GM23338 (cell line): ENCODE measurements around the gene PATE2. TPM values are rescaled to one million over a fixed set of nuclear protein-coding genes. Genes with fewer than 3 reads are reported as not detected.

Experiments used
- ATAC-seq: fragments of 200-7000 bp; cut with Tn5 transposase; 3 replicates; pipeline ENCODE4 v1.9.1; 2020
- DNase-seq: peaks from one replicate; pipeline ENCODE4 v3.0.0-alpha.2; 2015; ENCODE audit warnings: low spot score
- H2AFZ ChIP-seq: fragments of 200-600 bp; sonication (generic); 2 replicates; pipeline ENCODE4 v1.8.0; 2016; ENCODE audit warnings: antibody characterized with exemption, mild to moderate bottlenecking, moderate library complexity
- H3F3A ChIP-seq: fragments of 200-600 bp; sonication (generic); replicated peaks from 2 replicates; pipeline ENCODE4 v1.8.0; 2017; ENCODE audit warnings: antibody characterized with exemption, mixed run types, low read depth
- H3K27ac ChIP-seq: fragments of 200-600 bp; sonication (generic); 2 replicates; pipeline ENCODE4 v1.6.1; 2016; ENCODE audit warnings: low read depth
- H3K27me3 ChIP-seq: fragments of 200-600 bp; sonication (generic); 2 replicates; pipeline ENCODE4 v1.8.0; 2016; ENCODE audit warnings: mild to moderate bottlenecking, mixed run types, moderate library complexity; ENCODE audit not compliant: insufficient read depth
- H3K36me3 ChIP-seq: fragments of 200-600 bp; sonication (generic); 2 replicates; pipeline ENCODE4 v1.8.0; 2016; ENCODE audit warnings: mild to moderate bottlenecking; ENCODE audit not compliant: insufficient read depth
- H3K4me1 ChIP-seq: fragments of 200-600 bp; sonication (generic); 2 replicates; pipeline ENCODE4 v1.8.0; 2016; ENCODE audit warnings: mild to moderate bottlenecking, moderate library complexity; ENCODE audit not compliant: insufficient read depth
- H3K4me2 ChIP-seq: fragments of 200-600 bp; sonication (generic); 2 replicates; pipeline ENCODE4 v1.7.1; 2017; ENCODE audit warnings: mixed run types
- H3K4me3 ChIP-seq: fragments of 200-600 bp; sonication (generic); 2 replicates; pipeline ENCODE4 v1.6.1; 2016; ENCODE audit warnings: mixed run types
- H3K79me2 ChIP-seq: fragments of 200-600 bp; sonication (generic); replicated peaks from 2 replicates; pipeline ENCODE4 v1.8.0; 2017; ENCODE audit warnings: mild to moderate bottlenecking; ENCODE audit not compliant: insufficient read depth
- H3K9me2 ChIP-seq: fragments of 200-600 bp; sonication (generic); 2 replicates; pipeline ENCODE4 v1.8.0; 2017; ENCODE audit not compliant: insufficient read depth
- H4K20me1 ChIP-seq: fragments of 200-600 bp; sonication (generic); replicated peaks from 2 replicates; pipeline ENCODE4 v1.8.0; 2017; ENCODE audit warnings: mild to moderate bottlenecking; ENCODE audit not compliant: insufficient read depth
- H3K27ac Mint-ChIP-seq: 2 replicates; pipeline ENCODE4 v1.8.0; 2020; ENCODE audit warnings: inconsistent platforms, mild to moderate bottlenecking, moderate library complexity, mixed read lengths
- H3K27me3 Mint-ChIP-seq: 3 replicates; pipeline ENCODE4 v1.8.0; 2022; ENCODE audit warnings: low read depth, mild to moderate bottlenecking, moderate library complexity, mixed read lengths, inconsistent platforms; ENCODE audit not compliant: insufficient read depth, poor library complexity
- H3K36me3 Mint-ChIP-seq: 3 replicates; pipeline ENCODE4 v1.8.0; 2021; ENCODE audit warnings: low read depth, mild to moderate bottlenecking, inconsistent platforms, moderate library complexity, mixed read lengths
- H3K4me1 Mint-ChIP-seq: 3 replicates; pipeline ENCODE4 v1.8.0; 2020; ENCODE audit warnings: mild to moderate bottlenecking, inconsistent platforms, mixed read lengths
- H3K4me3 Mint-ChIP-seq: 3 replicates; pipeline ENCODE4 v1.8.0; 2021; ENCODE audit warnings: moderate library complexity, mild to moderate bottlenecking, inconsistent platforms, mixed read lengths
- H3K9me3 Mint-ChIP-seq: 3 replicates; pipeline ENCODE4 v1.8.0; 2020; ENCODE audit warnings: moderate library complexity, mild to moderate bottlenecking, inconsistent platforms, mixed read lengths
- CREB1 ChIP-seq: fragments of 250-450 bp; sonication (Bioruptor Pico); IDR thresholded peaks from 2 replicates; pipeline ENCODE4 v1.5.0; 2020; ENCODE audit warnings: low read depth, mild to moderate bottlenecking, moderate library complexity
- EZH2 ChIP-seq: fragments of 200-600 bp; sonication (generic); IDR thresholded peaks from one replicate; pipeline ENCODE4 v1.8.0; 2017; ENCODE audit warnings: antibody characterized with exemption, mild to moderate bottlenecking, low read depth; ENCODE audit not compliant: unreplicated experiment
- EZH2phosphoT487 ChIP-seq: fragments of 200-600 bp; sonication (generic); IDR thresholded peaks from one replicate; pipeline ENCODE4 v1.8.1; 2018; ENCODE audit warnings: antibody characterized with exemption; ENCODE audit not compliant: unreplicated experiment
- STAT1 ChIP-seq: IDR thresholded peaks from one replicate; pipeline ENCODE4 v1.6.1; 2016; ENCODE audit warnings: antibody characterized with exemption; ENCODE audit not compliant: unreplicated experiment
- ZNF114 ChIP-seq: fragments of 250-450 bp; sonication (Bioruptor Pico); IDR thresholded peaks from 2 replicates; pipeline ENCODE4 v1.5.0; 2020; ENCODE audit warnings: mild to moderate bottlenecking, moderate library complexity
- ZNF331 ChIP-seq: fragments of 250-450 bp; sonication (Bioruptor Pico); IDR thresholded peaks from 2 replicates; pipeline ENCODE4 v1.5.0; 2020; ENCODE audit warnings: low read depth, mild to moderate bottlenecking, moderate library complexity
- polyA plus RNA-seq: library from polyadenylated mRNA; unstranded; fragments of >200 nt; fragmentation: Nextera tagmentation; extraction: Ambion mirVana; gene quantifications from 2 replicates; pipeline ENCODE4 v1.2.1, GENCODE V29; 2016
- total RNA-seq: library from RNA; depleted of rRNA; stranded (reverse); fragments of >200 nt; shearing (Covaris generic); gene quantifications from 2 replicates; pipeline ENCODE4 v1.2.3, GENCODE V29; 2014
- TF ChIP-seq, protein P1 (sequence below), 2 experiments: fragments of 200-600 bp in 1 of 2; sonication (generic) in 1 of 2; conservative IDR thresholded peaks; 2 replicates each; pipeline versions ENCODE4 v1.5.1 to v1.6.1; 2016 to 2017; ENCODE audit warnings: antibody characterized with exemption in 2 of 2, low read depth in 2 of 2, mild to moderate bottlenecking in 2 of 2, moderate library complexity in 1 of 2
- TF ChIP-seq, protein P2 (sequence below): fragments of 250-450 bp; sonication (Bioruptor Pico); IDR thresholded peaks from 2 replicates; pipeline ENCODE4 v1.5.0; 2020; ENCODE audit warnings: mild to moderate bottlenecking, moderate library complexity
- TF ChIP-seq, protein P3 (sequence below): IDR thresholded peaks from 2 replicates; pipeline ENCODE4 v1.6.1; 2016; ENCODE audit warnings: antibody characterized with exemption

Gene PATE2
- total and polyA plus RNA-seq, 2 experiments from 2014 or later = 0.16 TPM; not detected in 1

DNA sequence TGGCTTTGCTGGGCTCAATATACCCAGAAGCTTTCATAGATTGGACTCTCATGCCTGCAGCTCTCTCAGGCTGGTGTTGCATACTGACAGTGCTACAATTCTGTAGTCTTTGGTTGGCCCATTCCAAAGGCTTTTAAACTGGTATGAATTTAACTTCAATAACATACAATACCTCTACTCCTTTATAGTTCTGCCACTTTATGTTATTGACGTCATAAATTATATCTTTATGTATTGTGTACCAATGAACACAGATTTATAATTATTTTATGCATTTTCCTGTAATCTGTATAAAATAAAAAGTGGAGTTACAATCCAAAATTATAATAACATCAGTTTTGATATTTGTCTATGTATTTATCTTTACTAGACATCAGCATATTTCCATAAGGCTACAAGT, 16.2 kb downstream of the PATE2 start:
- H3K27ac Mint-ChIP-seq = no peak overlapping the region
- no peaks in the 10 kb centered on the region for H3K27me3 Mint-ChIP-seq
- H3K4me1 Mint-ChIP-seq = peaks cover 3% of the 10 kb centered on the region; the same call in 1 of the 3 replicates
- DNase-seq (no peak), ATAC-seq (no peak)
- Histone ChIP-seq H2AFZ (no peak overlapping the region), H3K36me3 (no peaks in the 10 kb centered on the region), H3K27me3 (no peaks in the 10 kb centered on the region), H3F3A (no peaks in the 10 kb centered on the region), H3K4me1 (no peaks in the 10 kb centered on the region), H3K9me2 (peaks cover 5% of the 10 kb centered on the region; the same call in 1 of the 2 replicates), H4K20me1 (no peaks in the 10 kb centered on the region), H3K4me2 (no peak overlapping the region), H3K27ac (no peak overlapping the region), H3K79me2 (no peaks in the 10 kb centered on the region), H3K4me3 (no peak overlapping the region)
- H3K9me3 Mint-ChIP-seq = no peaks in the 10 kb centered on the region
- H3K4me3 Mint-ChIP-seq = no peak overlapping the region
- TF ChIP-seq ZNF331 (CRISPR knock-in tag) (no peak), EZH2phosphoT487 (no peak), EZH2 (no peak), ZNF114 (CRISPR knock-in tag) (no peak), STAT1 (no peak), CREB1 (CRISPR knock-in tag) (no peak)
- TF ChIP-seq, protein P1, sequence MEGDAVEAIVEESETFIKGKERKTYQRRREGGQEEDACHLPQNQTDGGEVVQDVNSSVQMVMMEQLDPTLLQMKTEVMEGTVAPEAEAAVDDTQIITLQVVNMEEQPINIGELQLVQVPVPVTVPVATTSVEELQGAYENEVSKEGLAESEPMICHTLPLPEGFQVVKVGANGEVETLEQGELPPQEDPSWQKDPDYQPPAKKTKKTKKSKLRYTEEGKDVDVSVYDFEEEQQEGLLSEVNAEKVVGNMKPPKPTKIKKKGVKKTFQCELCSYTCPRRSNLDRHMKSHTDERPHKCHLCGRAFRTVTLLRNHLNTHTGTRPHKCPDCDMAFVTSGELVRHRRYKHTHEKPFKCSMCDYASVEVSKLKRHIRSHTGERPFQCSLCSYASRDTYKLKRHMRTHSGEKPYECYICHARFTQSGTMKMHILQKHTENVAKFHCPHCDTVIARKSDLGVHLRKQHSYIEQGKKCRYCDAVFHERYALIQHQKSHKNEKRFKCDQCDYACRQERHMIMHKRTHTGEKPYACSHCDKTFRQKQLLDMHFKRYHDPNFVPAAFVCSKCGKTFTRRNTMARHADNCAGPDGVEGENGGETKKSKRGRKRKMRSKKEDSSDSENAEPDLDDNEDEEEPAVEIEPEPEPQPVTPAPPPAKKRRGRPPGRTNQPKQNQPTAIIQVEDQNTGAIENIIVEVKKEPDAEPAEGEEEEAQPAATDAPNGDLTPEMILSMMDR (conservative IDR thresholded peaks at IDR 0.05; ENCODE audit: low read depth in 2 of 2) = no peak
- TF ChIP-seq, protein P2, sequence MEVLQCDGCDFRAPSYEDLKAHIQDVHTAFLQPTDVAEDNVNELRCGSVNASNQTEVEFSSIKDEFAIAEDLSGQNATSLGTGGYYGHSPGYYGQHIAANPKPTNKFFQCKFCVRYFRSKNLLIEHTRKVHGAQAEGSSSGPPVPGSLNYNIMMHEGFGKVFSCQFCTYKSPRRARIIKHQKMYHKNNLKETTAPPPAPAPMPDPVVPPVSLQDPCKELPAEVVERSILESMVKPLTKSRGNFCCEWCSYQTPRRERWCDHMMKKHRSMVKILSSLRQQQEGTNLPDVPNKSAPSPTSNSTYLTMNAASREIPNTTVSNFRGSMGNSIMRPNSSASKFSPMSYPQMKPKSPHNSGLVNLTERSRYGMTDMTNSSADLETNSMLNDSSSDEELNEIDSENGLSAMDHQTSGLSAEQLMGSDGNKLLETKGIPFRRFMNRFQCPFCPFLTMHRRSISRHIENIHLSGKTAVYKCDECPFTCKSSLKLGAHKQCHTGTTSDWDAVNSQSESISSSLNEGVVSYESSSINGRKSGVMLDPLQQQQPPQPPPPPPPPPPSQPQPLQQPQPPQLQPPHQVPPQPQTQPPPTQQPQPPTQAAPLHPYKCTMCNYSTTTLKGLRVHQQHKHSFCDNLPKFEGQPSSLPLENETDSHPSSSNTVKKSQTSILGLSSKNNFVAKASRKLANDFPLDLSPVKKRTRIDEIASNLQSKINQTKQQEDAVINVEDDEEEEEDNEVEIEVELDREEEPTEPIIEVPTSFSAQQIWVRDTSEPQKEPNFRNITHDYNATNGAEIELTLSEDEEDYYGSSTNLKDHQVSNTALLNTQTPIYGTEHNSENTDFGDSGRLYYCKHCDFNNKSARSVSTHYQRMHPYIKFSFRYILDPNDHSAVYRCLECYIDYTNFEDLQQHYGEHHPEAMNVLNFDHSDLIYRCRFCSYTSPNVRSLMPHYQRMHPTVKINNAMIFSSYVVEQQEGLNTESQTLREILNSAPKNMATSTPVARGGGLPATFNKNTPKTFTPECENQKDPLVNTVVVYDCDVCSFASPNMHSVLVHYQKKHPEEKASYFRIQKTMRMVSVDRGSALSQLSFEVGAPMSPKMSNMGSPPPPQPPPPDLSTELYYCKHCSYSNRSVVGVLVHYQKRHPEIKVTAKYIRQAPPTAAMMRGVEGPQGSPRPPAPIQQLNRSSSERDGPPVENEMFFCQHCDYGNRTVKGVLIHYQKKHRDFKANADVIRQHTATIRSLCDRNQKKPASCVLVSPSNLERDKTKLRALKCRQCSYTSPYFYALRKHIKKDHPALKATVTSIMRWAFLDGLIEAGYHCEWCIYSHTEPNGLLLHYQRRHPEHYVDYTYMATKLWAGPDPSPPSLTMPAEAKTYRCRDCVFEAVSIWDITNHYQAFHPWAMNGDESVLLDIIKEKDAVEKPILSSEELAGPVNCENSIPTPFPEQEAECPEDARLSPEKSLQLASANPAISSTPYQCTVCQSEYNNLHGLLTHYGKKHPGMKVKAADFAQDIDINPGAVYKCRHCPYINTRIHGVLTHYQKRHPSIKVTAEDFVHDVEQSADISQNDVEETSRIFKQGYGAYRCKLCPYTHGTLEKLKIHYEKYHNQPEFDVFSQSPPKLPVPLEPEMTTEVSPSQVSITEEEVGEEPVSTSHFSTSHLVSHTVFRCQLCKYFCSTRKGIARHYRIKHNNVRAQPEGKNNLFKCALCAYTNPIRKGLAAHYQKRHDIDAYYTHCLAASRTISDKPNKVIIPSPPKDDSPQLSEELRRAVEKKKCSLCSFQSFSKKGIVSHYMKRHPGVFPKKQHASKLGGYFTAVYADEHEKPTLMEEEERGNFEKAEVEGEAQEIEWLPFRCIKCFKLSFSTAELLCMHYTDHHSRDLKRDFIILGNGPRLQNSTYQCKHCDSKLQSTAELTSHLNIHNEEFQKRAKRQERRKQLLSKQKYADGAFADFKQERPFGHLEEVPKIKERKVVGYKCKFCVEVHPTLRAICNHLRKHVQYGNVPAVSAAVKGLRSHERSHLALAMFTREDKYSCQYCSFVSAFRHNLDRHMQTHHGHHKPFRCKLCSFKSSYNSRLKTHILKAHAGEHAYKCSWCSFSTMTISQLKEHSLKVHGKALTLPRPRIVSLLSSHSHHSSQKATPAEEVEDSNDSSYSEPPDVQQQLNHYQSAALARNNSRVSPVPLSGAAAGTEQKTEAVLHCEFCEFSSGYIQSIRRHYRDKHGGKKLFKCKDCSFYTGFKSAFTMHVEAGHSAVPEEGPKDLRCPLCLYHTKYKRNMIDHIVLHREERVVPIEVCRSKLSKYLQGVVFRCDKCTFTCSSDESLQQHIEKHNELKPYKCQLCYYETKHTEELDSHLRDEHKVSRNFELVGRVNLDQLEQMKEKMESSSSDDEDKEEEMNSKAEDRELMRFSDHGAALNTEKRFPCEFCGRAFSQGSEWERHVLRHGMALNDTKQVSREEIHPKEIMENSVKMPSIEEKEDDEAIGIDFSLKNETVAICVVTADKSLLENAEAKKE = no peak
- TF ChIP-seq, protein P3, sequence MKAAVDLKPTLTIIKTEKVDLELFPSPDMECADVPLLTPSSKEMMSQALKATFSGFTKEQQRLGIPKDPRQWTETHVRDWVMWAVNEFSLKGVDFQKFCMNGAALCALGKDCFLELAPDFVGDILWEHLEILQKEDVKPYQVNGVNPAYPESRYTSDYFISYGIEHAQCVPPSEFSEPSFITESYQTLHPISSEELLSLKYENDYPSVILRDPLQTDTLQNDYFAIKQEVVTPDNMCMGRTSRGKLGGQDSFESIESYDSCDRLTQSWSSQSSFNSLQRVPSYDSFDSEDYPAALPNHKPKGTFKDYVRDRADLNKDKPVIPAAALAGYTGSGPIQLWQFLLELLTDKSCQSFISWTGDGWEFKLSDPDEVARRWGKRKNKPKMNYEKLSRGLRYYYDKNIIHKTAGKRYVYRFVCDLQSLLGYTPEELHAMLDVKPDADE = no peak
- H3K36me3 Mint-ChIP-seq = no peaks in the 10 kb centered on the region
